GM23338 (cell line): ENCODE data around the gene TMEM61.
A peak's percentile ranks its signal among the peaks of the same experiment; 100 is the strongest.

Source experiments
- CREB1 ChIP-seq: fragments of 250-450 bp; sonication (Bioruptor Pico); IDR thresholded peaks from 2 replicates; pipeline ENCODE4 v1.5.0; 2020; ENCODE audit warnings: low read depth, mild to moderate bottlenecking, moderate library complexity
- EZH2 ChIP-seq: fragments of 200-600 bp; sonication (generic); IDR thresholded peaks from one replicate; pipeline ENCODE4 v1.8.0; 2017; ENCODE audit warnings: antibody characterized with exemption, mild to moderate bottlenecking, low read depth; ENCODE audit not compliant: unreplicated experiment
- EZH2phosphoT487 ChIP-seq: fragments of 200-600 bp; sonication (generic); IDR thresholded peaks from one replicate; pipeline ENCODE4 v1.8.1; 2018; ENCODE audit warnings: antibody characterized with exemption; ENCODE audit not compliant: unreplicated experiment
- JUNB ChIP-seq: IDR thresholded peaks from one replicate; pipeline ENCODE4 v1.6.1; 2016; ENCODE audit warnings: antibody characterized with exemption; ENCODE audit not compliant: unreplicated experiment
- NANOG ChIP-seq: IDR thresholded peaks from 2 replicates; pipeline ENCODE4 v1.6.1; 2016; ENCODE audit warnings: antibody characterized with exemption, borderline replicate concordance
- POLR2AphosphoS5 ChIP-seq: IDR thresholded peaks from 2 replicates; pipeline ENCODE4 v1.6.1; 2016; ENCODE audit warnings: antibody characterized with exemption, low read depth
- STAT1 ChIP-seq: IDR thresholded peaks from one replicate; pipeline ENCODE4 v1.6.1; 2016; ENCODE audit warnings: antibody characterized with exemption; ENCODE audit not compliant: unreplicated experiment
- ZNF114 ChIP-seq: fragments of 250-450 bp; sonication (Bioruptor Pico); IDR thresholded peaks from 2 replicates; pipeline ENCODE4 v1.5.0; 2020; ENCODE audit warnings: mild to moderate bottlenecking, moderate library complexity
- ZNF331 ChIP-seq: fragments of 250-450 bp; sonication (Bioruptor Pico); IDR thresholded peaks from 2 replicates; pipeline ENCODE4 v1.5.0; 2020; ENCODE audit warnings: low read depth, mild to moderate bottlenecking, moderate library complexity
- TF ChIP-seq, protein P1 (sequence below), 2 experiments: fragments of 200-600 bp in 1 of 2; sonication (generic) in 1 of 2; conservative IDR thresholded peaks; 2 replicates each; pipeline versions ENCODE4 v1.5.1 to v1.6.1; 2016 to 2017; ENCODE audit warnings: antibody characterized with exemption in 2 of 2, low read depth in 2 of 2, mild to moderate bottlenecking in 2 of 2, moderate library complexity in 1 of 2
- TF ChIP-seq, protein P2 (sequence below): IDR thresholded peaks from one replicate; pipeline ENCODE4 v1.6.1; 2018; ENCODE audit warnings: antibody characterized with exemption; ENCODE audit not compliant: unreplicated experiment
- TF ChIP-seq, protein P3 (sequence below): IDR thresholded peaks from 2 replicates; pipeline ENCODE4 v1.6.1; 2016; ENCODE audit warnings: antibody characterized with exemption
- TF ChIP-seq, protein P4 (sequence below): fragments of 250-450 bp; sonication (Bioruptor Pico); IDR thresholded peaks from 2 replicates; pipeline ENCODE4 v1.5.0; 2020; ENCODE audit warnings: mild to moderate bottlenecking, moderate library complexity

DNA sequence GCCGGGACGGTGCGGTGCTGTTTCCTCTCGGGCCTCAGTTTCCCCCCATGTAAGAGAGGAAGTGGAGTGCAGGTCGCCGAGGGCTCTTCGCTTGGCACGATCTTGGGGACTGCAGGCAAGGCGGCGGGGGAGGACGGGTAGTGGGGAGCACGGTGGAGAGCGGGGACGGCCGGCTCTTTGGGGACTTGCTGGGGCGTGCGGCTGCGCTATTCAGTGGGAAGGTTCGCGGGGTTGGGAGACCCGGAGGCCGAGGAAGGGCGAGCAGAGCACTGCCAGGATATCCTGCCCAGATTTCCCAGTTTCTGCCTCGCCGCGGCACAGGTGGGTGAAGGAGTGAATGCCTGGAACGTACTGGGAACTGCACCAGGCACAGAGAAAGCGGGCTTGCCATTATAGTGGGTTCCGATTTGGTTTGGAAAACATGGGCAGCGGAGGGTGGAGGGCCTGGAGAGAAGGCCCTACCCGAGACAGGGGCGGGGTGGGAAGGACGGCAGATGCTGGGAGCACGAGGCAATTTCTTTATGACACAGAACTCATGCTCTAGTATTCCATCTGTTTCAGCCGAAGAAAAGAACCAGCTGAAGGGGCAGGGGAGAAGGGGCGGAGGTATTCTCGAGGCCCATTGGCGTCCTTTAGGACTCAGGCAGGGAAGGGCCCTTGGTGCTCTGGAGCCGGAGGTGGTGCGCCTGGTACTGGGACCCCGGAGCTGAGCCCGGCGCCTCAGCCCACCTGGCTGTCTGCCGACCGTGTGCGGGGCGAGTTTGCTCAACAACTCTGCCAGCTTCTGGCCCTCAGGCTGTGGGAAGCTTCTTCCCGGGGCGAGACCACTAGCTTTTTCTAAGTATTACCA, 59.9 kb downstream of the TMEM61 start:
- TF ChIP-seq, protein P1, sequence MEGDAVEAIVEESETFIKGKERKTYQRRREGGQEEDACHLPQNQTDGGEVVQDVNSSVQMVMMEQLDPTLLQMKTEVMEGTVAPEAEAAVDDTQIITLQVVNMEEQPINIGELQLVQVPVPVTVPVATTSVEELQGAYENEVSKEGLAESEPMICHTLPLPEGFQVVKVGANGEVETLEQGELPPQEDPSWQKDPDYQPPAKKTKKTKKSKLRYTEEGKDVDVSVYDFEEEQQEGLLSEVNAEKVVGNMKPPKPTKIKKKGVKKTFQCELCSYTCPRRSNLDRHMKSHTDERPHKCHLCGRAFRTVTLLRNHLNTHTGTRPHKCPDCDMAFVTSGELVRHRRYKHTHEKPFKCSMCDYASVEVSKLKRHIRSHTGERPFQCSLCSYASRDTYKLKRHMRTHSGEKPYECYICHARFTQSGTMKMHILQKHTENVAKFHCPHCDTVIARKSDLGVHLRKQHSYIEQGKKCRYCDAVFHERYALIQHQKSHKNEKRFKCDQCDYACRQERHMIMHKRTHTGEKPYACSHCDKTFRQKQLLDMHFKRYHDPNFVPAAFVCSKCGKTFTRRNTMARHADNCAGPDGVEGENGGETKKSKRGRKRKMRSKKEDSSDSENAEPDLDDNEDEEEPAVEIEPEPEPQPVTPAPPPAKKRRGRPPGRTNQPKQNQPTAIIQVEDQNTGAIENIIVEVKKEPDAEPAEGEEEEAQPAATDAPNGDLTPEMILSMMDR (conservative IDR thresholded peaks at IDR 0.05; ENCODE audit: low read depth in 2 of 2), result no peak
- TF ChIP-seq EZH2phosphoT487, result no peak
- no peak for TF ChIP-seq ZNF331 (CRISPR knock-in tag)
- TF ChIP-seq POLR2AphosphoS5, result no peak
- peak; percentile 20 for TF ChIP-seq EZH2
- TF ChIP-seq NANOG, result no peak
- TF ChIP-seq, protein P2, sequence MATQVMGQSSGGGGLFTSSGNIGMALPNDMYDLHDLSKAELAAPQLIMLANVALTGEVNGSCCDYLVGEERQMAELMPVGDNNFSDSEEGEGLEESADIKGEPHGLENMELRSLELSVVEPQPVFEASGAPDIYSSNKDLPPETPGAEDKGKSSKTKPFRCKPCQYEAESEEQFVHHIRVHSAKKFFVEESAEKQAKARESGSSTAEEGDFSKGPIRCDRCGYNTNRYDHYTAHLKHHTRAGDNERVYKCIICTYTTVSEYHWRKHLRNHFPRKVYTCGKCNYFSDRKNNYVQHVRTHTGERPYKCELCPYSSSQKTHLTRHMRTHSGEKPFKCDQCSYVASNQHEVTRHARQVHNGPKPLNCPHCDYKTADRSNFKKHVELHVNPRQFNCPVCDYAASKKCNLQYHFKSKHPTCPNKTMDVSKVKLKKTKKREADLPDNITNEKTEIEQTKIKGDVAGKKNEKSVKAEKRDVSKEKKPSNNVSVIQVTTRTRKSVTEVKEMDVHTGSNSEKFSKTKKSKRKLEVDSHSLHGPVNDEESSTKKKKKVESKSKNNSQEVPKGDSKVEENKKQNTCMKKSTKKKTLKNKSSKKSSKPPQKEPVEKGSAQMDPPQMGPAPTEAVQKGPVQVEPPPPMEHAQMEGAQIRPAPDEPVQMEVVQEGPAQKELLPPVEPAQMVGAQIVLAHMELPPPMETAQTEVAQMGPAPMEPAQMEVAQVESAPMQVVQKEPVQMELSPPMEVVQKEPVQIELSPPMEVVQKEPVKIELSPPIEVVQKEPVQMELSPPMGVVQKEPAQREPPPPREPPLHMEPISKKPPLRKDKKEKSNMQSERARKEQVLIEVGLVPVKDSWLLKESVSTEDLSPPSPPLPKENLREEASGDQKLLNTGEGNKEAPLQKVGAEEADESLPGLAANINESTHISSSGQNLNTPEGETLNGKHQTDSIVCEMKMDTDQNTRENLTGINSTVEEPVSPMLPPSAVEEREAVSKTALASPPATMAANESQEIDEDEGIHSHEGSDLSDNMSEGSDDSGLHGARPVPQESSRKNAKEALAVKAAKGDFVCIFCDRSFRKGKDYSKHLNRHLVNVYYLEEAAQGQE, result no peak
- TF ChIP-seq, protein P3, sequence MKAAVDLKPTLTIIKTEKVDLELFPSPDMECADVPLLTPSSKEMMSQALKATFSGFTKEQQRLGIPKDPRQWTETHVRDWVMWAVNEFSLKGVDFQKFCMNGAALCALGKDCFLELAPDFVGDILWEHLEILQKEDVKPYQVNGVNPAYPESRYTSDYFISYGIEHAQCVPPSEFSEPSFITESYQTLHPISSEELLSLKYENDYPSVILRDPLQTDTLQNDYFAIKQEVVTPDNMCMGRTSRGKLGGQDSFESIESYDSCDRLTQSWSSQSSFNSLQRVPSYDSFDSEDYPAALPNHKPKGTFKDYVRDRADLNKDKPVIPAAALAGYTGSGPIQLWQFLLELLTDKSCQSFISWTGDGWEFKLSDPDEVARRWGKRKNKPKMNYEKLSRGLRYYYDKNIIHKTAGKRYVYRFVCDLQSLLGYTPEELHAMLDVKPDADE, result no peak
- TF ChIP-seq JUNB, result no peak
- TF ChIP-seq CREB1 (CRISPR knock-in tag), result no peak
- TF ChIP-seq, protein P4, sequence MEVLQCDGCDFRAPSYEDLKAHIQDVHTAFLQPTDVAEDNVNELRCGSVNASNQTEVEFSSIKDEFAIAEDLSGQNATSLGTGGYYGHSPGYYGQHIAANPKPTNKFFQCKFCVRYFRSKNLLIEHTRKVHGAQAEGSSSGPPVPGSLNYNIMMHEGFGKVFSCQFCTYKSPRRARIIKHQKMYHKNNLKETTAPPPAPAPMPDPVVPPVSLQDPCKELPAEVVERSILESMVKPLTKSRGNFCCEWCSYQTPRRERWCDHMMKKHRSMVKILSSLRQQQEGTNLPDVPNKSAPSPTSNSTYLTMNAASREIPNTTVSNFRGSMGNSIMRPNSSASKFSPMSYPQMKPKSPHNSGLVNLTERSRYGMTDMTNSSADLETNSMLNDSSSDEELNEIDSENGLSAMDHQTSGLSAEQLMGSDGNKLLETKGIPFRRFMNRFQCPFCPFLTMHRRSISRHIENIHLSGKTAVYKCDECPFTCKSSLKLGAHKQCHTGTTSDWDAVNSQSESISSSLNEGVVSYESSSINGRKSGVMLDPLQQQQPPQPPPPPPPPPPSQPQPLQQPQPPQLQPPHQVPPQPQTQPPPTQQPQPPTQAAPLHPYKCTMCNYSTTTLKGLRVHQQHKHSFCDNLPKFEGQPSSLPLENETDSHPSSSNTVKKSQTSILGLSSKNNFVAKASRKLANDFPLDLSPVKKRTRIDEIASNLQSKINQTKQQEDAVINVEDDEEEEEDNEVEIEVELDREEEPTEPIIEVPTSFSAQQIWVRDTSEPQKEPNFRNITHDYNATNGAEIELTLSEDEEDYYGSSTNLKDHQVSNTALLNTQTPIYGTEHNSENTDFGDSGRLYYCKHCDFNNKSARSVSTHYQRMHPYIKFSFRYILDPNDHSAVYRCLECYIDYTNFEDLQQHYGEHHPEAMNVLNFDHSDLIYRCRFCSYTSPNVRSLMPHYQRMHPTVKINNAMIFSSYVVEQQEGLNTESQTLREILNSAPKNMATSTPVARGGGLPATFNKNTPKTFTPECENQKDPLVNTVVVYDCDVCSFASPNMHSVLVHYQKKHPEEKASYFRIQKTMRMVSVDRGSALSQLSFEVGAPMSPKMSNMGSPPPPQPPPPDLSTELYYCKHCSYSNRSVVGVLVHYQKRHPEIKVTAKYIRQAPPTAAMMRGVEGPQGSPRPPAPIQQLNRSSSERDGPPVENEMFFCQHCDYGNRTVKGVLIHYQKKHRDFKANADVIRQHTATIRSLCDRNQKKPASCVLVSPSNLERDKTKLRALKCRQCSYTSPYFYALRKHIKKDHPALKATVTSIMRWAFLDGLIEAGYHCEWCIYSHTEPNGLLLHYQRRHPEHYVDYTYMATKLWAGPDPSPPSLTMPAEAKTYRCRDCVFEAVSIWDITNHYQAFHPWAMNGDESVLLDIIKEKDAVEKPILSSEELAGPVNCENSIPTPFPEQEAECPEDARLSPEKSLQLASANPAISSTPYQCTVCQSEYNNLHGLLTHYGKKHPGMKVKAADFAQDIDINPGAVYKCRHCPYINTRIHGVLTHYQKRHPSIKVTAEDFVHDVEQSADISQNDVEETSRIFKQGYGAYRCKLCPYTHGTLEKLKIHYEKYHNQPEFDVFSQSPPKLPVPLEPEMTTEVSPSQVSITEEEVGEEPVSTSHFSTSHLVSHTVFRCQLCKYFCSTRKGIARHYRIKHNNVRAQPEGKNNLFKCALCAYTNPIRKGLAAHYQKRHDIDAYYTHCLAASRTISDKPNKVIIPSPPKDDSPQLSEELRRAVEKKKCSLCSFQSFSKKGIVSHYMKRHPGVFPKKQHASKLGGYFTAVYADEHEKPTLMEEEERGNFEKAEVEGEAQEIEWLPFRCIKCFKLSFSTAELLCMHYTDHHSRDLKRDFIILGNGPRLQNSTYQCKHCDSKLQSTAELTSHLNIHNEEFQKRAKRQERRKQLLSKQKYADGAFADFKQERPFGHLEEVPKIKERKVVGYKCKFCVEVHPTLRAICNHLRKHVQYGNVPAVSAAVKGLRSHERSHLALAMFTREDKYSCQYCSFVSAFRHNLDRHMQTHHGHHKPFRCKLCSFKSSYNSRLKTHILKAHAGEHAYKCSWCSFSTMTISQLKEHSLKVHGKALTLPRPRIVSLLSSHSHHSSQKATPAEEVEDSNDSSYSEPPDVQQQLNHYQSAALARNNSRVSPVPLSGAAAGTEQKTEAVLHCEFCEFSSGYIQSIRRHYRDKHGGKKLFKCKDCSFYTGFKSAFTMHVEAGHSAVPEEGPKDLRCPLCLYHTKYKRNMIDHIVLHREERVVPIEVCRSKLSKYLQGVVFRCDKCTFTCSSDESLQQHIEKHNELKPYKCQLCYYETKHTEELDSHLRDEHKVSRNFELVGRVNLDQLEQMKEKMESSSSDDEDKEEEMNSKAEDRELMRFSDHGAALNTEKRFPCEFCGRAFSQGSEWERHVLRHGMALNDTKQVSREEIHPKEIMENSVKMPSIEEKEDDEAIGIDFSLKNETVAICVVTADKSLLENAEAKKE (CRISPR knock-in tag), result no peak
- no peak for TF ChIP-seq STAT1
- no peak for TF ChIP-seq ZNF114
